MV-4-11 (cell line): ENCODE measurements around the gene CCDC159.
A peak's percentile ranks its signal among the peaks of the same experiment; 100 is the strongest.
"Not testable (repeated sequence)": the region's sequence is repeated elsewhere in the genome, so short reads cannot be mapped to it uniquely, and the experiment has no call there.

Experiments
- DNase-seq: peaks from one replicate; lab custom pipeline; 2025; lab: John Stamatoyannopoulos, UW

Gene CCDC159

DNA sequence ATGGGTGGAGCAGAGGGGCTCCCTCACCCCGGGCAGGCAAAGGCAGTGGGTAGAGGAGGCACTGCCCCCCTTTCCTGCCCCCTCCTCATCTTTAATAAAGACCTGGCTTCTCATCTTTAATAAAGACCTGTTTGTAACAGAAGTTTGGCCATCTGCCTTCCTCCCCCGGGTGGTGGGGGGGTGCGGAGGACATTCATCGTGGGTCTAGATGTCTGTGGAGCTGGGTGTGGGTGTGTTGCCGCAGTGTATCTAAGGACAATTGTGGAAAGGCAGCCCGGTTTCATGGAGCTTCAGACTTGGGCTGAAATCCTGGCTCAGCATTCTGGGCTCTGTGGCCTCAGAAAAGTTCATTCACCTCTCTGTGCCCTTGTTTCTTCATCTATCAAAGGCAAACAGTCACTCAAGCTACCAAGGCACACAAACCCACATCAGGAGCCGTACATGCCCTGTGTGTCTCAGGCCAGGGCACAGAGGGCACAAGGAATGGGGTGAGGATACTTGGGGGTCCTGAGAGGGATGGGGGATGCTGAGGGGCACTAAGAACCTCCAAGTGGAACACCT is 19.3 kb downstream of the CCDC159 start:
- no peak for DNase-seq

DNA sequence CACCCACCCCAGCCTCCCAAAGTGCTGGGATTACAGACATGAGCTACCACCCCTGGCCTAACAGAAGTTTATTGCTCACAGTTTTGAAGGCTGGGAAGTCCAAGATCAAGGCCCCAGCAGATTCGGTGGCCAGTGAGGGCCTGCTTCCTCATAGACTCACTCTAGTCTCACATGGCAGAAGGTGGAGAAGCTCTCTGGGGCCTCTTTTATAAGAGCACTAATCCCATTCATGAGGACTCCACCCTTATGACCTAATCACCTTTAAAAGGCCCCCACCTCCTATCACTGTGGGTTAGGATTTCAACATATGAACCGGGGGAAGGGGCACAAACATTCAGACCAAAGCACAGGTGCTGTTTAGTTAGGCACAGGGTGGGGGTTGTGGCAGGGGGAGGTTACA is 21.2 kb downstream of the CCDC159 start:
- peak; percentile 16 for DNase-seq

DNA sequence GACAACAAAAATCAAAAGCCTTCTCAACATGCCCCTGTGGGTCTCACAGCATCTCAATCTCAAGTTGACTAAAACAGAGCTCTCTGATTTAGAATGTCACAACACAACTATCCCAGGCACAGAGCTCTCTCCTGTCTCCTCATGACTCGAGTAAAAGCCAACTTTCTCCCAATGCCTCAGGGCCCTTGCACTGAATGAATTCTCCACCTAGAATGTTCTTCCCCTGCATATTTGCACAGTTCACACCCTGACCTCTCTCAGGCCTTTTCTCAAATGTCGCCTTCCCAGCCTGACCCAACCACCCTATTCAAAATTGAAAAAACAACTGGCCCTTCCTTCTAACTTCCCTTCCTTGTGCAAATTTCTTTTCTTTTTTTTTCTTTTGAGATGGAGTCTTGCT is 24.4 kb downstream of the CCDC159 start:
- DNase-seq = no peak

DNA sequence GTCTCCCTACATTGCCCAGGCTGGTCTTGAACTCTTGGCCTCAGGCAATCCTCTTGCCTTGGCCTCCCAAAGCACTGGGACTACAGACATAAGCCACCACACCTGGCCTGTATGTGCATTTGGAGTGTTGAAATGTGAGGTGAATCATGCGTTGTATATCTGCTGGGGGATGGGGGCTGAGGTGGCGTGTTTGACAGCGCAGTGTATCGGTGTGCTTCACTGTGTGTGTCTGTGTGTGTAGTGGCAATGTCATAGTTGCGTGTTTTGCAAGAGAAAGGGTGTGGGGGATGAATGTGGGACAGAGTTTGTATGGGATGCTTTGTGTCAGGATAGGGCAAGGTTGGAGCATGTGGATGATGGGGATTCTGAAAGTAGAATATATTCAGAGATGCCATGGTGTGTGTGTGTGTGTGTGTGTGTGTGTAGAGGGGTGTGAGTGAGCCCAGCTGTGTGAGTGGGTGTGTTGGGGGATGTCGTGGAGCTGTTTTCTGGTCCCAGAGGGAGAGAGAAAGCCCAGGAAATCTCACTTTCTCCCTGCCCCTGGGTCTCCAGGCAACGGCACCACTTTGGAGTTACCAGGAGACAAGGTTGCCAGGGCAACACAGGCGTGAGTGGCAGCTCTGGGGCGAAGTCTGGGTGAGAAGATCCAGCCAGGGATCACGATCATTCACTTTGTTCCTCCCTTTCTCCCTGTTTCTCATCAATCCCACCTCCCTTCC is 27.0 kb downstream of the CCDC159 start:
- peak; percentile 73 for DNase-seq

DNA sequence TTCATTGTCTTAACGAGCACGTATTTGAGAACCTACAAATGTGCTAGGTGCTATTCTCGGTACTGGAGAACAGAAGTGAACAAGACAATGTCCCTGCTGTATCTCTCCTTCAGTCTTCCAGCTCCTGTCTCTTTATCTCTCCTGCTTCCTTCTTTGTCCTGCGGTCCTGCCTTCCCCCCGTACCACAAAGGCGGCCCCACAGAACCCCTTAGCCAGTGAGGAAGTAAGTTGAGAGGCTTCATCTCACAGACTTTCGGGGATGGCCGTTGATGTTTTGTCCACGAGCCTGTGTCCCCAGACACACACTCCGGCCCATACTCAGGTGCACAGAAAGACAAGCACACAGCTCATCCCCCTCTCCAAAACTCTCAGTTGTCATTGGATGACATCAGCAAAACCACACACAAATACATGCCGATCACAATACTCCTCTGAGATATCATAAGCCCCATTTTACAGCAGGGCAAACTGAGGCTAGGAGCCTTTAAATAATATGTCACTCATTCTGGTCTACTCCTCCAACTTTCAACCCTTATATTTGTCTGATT is 27.6 kb downstream of the CCDC159 start:
- DNase-seq = peak; percentile 81

DNA sequence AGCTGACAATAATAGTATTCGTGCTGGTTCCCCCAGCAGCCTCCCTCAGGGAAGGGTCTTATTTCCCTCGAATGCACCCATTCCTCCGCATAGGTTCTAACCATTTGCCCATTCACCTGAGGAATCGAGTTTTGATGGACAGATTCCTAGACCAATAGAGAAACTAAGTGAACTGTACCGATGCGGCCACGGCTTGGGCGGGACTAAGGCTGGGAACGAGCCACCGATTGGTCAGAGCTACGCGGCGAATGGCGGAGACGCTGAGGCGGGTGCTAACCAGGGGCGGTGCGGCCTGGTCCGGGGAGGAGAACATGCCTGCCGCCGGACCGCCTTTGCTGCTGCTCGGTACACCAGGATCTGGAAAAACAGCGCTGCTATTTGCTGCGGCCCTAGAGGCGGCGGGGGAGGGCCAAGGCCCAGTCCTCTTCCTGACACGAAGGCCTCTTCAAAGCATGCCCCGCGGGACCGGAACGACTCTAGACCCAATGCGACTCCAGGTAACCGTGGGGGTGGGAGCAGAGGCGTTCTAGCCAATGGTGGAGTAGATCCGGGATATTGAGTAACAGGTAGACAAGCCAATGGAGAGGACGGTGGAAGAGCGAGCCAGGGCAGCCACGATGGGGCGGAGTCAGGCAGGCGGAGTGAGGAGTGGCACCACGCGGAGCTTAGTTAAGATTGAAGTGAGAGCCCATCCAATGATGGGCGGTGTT is 28.3 kb downstream of the CCDC159 start, which contains the start of gene SWSAP1:
Gene SWSAP1 (plus strand): TSS at position 234 of the 710 bp plus-strand sequence. CDS start 15 bp downstream, at position 249.
- DNase-seq = peak; percentile 100

DNA sequence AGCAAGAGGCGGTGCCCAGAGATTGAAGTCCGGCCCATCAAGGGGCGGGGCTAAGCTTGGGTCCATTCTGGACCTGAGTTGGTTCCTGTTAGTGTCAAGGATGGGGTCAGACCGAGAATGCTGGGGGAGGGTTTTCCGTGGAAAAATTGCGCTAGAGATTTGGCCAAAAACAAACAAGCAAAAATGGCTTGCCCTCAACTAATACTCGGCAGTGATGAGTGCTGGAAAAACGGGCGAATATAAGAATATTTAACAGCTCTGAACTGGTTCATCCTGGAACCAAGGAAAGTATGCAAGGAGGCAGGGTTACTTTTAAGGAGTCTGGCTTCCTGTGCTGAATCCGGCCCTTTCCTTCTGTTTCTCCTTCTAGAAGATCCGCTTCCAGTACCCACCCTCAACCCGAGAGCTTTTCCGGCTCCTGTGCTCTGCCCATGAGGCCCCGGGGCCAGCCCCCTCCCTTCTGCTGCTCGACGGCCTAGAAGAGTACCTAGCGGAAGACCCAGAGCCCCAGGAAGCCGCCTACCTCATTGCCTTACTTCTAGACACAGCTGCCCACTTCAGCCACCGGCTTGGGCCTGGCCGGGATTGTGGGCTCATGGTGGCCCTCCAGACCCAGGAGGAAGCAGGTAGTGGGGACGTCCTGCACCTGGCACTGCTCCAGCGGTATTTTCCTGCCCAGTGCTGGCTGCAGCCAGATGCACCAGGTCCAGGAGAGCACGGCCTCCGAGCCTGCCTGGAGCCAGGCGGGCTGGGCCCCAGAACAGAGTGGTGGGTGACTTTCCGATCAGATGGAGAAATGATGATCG is 29.0 kb downstream of the CCDC159 start:
- DNase-seq = peak; percentile 61

DNA sequence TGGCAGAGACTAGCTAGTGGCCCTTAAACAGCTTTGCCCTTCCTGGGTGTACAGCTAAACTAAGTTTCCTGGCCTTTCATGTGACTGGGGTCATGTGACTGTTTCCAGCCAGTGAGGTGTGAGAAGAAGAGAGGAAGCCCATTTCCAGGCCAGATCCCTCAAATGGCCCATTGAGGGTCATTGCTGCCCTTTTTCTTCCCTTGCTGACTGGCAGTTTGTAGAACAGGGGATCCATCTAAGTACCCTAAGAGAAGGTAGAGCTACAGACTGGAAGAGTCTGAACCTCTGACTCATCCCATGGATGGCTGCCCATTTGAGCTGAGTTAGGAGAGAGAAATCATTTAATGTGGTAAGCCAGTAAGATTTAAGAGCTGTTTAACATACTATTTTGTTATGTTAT is 30.9 kb downstream of the CCDC159 start:
- peak; percentile 65 for DNase-seq

DNA sequence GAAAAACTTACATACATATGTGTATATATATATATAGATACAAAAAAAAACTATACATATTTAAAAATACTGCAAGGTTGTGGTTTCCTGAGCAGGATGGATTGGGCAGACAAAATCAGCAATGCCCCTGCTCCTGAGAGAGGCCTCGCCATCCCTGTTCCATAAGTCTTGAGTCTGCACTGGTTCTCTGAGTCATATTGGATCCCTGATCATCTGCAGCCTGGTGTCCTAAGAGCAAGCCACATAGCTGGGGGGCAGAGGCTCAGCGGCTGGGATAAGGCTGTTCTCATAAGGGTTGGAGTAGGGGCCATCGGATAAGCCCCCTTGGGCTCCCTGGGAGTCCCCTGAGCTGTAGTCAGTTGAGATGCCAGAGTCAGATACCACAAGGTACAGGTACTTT is 31.4 kb downstream of the CCDC159 start:
- no peak for DNase-seq

DNA sequence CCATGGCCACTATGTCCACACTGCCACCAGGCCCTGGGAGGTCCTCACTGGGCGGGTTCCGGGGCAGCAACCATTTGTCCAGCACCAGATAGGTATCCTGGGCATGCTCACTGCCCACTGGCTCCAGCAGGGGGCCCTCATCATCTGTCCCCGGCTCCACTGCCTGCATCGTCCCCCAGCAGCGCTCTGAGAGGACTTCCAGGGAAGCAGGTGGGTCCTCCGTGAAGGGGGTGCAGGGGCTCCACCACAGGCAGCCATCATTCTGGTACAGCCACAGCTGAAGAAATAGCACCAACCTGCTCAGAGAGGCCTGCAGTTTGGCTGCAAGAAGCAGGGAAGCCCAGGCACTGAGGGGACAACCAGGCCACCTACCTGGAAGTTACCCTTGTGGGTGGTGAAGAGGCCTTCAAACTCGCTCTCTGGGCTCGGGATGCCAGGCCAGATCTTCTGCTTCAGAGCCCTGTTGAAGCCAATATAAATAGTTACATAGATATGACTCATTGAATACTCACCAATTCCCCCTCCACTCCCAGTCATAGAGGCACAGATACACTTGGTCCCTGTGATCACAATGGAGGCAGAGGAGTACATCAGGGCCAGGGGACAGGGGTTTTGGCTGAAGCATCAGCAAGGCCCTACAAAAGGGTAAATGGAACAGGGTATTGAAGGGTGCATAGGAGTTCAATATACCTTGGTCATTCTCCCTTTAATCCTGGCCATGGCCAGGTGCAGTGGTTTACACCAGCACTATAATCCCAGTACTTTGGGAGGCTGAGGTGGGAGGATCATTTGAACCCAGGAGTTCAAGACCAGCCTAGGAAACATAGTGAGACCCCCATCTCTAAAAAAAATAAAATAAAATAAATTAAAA is 32.2 kb downstream of the CCDC159 start:
- DNase-seq = peak; percentile 18

DNA sequence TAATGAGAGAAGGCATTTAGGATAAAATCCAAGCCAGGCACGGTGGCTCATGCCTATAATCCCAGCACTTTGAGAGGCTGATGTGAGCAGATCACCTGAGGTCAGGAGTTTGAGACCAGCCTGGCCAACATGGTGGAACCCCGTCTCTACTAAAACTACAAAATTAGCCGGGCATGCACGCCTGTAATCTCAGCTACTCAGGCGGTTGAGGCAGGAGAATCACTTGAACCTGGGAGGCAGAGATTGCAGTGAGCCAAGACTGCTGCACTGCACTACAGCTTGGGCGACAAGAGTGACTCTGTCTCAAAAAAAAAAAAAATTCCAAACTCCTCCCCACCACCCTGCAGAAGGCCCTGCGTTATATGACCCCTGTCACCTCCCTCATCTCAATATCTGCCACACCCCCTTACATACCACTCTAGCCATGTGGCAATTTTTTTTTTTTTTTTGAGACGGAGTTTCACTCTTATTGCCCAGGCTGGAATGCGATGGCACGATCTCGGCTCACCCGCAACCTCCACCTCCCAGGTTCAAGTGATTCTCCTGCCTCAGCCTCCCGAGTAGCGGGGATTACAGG is 33.0 kb downstream of the CCDC159 start:
- not testable (repeated sequence) for DNase-seq

DNA sequence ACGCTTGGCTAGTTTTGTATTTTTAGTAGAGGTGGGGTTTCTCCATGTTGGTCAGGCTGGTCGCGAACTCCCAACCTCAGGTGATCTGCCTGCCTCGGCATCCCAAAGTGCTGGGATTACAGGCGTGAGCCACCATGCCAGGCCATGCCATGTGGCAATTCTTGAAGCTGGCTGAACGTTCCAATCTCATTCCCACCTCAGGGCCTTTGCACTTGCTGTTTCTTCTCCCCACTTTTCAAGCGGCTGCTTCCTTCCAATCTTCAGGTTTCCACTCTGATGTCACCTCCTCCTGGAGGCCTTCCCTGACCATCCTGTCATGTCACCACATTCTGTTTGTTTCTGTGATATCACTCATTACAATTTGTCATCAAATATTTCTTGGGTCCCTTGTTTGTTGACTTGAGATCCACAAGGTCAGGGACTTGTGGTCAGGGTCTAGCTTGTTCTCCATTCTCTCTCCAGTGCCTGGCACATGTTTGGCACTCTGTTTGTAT is 33.6 kb downstream of the CCDC159 start:
- peak; percentile 15 for DNase-seq

DNA sequence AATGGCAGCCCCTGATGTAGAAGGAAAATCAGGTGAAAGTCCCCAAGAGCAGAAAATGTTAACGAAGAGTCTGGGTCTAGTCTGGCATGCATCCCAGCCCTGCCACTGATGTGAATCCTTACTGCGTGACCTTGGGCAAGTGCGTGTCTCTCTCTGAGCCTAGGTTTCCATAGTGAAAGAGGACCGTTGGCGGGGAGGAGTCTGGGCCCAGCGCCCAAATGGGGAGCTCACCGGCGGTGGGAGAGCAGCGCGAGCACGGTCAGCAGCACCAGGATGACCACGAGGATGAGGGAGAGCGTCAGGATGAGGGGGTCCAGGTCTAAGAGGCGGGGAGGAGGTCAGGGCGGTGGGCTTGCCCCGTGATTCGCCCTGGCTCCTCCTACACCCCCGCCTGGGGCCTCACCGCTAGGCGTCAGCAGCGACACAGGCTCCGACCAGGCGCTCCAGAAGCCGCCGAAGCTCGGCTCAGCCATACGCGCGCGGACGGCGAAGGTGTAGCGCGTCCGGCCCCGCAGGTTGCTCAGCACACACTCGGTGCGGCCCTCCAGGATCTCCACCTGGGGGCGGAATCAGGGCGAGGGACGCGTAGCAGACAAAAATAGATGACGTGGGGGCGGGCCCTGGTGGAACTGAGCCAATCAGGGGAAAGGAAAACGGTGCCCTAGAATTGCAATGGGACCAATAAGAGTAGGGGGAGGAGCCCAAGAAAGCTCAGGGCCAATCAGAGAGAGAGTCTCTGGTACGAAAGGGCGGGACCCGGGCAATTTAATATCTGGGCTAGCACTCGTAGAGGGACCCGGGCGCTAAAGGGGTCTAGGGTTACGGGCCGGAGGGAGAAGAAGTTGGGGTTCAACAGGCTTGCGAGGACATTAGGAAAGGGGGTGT is 34.6 kb downstream of the CCDC159 start:
- DNase-seq = peak; percentile 99

DNA sequence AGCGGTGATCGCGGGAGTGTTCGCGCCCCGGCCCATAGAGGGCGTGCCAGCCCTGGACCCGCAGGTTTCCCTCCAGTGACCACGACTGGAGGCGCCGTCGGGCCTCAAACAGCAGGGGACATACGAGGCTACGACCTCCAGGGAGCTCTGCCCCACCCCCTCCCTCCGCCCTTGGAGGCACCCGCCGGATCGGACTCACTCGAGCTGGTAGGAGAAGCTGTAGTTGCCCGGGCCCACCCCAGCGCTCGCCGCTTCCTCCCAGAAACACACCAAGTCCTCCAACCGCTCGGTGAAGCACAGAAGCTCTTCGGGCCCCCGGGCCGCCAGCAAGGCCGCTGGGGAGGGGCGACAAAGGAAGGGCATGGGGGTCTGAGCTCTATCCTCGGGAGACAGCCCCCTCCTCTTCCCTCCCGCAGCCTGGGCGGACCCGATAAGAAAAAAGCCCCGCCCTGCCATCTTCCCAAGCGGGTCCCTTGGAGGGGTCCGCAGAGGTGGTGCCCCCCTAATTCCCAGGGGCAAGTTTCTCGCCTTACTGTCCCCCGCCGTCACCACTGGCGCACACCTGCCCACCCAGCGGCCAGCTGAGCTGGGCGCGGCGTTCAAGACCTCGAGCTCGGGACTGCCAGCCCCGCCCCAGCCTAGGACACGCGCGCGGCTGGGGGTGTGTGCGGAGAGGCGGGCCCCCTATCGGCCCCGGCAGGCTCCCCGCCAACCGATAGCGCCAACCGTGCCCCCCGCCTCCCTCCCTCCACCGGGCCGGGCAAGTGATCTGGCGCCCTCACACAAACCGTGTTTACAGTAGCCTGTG is 36.8 kb downstream of the CCDC159 start:
- peak; percentile 70 for DNase-seq

DNA sequence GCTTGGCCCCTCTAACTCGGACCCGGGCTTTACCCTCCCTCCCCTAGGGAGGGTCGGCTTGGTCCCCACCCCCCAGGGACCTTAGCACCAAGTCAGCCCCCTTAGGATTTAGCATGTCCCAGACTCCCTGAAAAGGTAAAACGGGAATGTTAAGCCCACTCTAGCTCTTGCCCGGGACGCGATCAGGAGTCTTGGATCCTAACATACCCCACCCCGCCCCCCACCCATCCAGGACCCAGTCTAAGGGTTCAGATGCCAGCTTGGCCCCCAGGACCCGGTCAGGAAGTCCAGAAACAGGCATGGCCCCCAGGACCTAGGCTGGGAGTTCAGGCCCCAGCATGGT is 37.4 kb downstream of the CCDC159 start:
- no peak for DNase-seq

DNA sequence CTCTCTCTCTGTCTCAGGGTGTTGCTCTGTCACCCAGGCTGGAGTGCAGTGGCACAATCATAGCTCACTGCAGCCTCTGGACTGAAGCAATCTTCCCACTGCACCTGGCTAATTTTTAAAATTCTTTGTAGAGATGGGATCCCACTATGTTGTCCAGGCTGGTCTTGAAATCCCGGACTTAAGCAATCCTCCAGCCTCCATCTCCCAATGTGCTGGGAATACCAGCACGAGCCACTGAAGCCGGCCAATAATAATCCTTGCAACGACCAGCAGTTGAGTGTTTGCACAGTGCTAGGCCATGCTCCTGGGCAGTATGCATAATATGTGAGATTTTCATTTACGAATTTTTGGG is 38.4 kb downstream of the CCDC159 start:
- no peak for DNase-seq

DNA sequence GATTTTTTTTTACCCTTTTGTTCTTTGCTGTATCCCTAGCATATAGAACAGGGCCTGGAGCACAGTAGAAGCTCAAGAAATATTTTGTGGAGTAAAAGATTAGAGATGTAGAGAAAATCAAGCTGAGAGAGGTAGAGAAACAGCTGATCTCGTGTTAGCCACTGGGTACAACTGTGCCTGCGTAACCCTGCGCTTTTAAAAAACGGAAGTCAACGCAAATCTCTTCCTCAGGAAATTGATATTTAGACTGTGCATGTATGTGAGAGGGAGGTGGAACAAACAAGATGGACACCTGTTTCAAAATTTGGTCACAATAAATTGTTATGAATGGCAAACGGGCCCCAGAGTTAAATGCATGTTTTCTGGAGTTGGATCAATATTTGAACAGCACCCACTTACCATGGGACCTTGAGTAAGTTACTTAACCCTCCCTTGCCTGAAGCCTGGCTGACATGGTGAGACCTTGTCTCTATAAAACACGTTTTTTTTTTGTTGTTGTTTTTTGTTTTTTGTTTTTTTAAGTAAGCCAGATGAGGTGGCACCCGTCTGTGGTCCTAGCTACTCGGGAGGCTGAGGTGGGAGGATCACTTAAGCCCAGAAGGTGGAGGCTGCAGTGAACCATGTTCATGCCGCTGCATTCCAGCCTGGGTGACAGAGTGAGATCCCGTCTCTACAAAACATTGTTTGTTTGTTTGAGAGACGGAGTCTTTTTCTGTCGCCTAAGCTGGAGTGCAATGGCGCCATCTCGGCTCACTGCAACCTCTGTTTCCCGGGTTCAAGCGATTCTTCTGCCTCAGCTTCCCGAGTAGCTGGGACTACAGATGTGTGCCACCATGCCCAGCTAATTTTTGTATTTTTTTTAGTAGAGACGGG is 41.1 kb downstream of the CCDC159 start:
- DNase-seq = peak; percentile 77

DNA sequence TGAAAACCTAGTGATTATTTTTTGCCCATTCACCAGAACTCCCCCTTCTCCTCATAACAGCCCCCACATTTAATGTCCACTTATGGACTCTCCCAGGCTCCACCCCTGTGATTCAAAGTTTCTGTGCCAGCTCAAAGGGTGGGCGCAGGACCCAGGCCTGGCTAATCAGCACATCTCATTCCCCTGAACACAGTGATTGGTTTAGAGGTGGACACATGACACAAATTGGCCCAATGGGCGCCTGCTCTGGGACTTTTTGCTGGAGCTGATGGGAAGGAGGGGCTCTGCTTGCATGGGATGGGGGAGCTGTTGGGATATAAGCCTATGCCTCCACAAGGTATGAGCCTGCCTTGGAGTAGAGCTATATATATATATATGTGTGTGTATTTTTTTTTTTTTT is 44.0 kb downstream of the CCDC159 start:
- DNase-seq = no peak
